Central memory CD4-positive, alpha-beta T cell (primary cell): Measurements from ENCODE around the gene RAD51B.
"Not testable (repeated sequence)": the region's sequence is repeated elsewhere in the genome, so short reads cannot be mapped to it uniquely, and the experiment has no call there.

Source experiments
- DNase-seq: peaks from one replicate; pipeline ENCODE4 v3.0.0; 2022
- total RNA-seq, 3 experiments: gene quantifications; one replicate each; lab custom pipeline; 2026; lab: John Stamatoyannopoulos, UW

Gene RAD51B
- total RNA-seq = 5.0 to 21.8 (median 11.2) reads per million in 3 experiments

DNA sequence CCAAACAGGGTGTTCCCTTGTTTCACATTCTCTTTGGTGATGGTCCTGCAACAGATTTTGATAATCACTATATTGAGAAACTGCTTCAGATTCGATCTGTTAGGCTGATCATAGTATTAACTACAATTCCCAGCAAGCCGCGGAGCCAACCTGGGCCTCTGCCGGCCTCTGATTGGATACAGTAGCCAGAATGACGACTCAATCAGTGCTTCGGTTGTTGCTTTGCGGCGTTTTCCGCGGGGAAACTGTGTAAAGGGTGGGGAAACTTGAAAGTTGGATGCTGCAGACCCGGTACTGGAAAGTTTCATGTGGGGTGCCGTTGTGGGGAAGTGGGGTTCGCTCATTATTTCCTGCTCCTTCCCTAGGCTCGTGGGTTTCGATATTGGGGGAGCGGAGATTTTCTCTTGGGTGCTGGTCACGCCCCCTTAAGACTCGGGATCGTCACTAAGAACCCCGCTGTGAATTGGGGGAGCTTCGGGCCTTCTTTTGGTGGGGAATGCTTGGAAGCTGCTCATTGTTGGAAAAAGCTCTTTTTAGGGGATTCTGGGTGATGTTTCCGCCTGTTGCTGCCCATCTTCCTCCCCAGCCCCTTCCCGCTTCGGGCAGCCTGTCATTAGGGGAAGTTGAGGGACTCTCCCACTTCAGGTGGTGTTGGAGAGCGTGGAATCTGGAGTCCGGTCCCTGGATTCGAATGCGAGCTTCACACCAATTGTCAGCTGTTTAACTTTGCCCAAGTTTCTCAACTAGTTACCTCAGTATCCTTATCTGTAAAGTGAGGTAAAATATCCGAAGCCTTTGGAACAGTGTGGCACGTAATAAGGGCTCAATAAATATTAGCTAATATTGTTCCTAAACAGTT lies at the start of gene RAD51B:
Gene RAD51B, plus strand, starts transcription at position 217 of the 859 bp plus-strand sequence.
- peak; percentile 83 for DNase-seq

DNA sequence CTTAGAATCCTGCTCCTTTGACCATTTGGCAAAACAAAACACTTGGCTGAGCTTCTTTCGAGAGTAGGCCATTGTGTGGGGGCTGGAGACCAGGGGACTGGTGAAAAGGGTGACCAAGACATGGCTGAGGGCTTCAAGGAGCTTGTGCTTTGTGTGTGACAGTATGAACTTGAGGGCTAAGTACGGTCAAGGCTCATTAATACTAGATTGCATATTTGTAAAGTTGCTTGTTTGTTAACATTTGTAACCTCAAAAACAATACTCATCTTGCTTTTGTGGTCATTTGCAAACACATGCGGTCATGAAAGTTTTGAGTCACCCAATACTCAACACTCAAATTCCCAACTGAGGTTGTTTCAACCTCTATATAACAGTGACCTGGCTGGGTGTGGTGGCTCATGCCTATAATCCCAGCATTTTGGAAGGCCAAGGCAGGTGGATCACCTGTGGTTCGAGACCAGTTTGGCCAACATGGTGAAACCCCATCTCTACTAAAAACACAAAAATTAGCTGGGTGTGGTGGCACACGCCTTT lies 45.7 kb upstream of the RAD51B start:
- no peak for DNase-seq

DNA sequence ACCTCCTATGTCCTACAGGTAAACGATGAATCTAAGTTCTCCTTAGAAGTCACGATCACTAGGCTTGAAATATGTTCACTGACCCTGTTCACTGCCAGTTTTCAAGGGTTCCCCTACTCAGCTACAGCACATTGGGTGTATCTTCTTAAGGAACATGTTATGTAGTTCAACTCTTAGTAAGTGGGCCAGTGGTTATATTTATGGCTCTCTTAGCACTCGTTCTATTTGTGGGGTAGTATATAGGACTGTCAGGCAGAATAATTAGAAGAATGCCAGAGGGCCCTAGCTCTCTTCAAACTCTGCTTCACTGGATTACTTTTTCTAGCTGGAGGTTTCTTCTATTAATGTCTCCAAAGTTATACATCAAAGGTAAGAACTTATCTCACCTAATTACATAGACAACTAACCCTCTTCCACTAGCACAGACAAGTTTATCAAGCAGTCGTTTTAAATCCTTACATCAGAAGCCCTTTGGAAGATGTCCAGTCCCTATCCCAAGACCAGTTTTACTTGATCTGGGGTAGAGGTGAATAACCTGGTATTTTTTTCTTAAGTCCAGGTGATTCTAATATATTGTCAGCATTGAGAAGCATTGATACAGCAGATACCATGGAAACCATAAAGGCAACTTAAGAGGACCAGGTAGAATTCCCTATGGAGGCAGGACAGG lies 42.8 kb upstream of the RAD51B start:
- no peak for DNase-seq

DNA sequence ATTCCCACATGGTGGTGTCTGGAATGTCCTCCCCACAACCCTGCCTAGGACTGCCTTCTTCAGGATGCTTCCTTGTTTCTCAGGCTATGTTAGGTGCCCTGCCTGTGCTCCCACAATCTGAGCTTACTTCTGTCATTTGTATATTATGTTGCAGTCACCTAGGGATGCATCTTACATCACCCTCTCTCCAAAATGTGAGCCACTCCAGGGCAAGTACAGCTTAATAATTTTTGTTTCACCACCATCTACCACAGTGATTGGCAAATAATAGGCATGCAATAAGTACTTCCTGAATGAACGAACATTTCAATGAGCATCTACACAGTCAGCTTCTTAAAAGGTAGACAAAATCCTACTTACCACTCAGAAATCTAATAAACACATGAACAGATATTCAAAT lies 40.8 kb upstream of the RAD51B start:
- DNase-seq = no peak

DNA sequence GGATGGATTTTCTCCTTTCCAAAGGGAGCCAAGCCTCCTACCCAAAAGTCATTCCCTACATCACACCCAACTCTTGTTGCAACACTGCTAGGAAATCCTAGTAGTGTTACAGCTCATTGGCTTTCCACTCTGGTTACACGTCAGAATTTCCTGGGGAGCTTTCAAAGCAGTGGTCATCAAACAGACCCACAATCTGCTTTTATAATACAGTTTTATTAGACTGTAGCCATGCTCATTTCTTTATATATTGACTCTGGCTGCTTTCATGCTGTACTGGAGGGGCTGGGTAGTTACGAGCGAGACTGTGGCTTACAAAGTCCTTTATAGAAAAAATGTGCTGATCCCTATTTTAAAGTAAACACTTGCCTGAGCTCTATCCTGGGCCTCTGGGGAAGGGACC lies 37.5 kb upstream of the RAD51B start:
- no peak for DNase-seq

DNA sequence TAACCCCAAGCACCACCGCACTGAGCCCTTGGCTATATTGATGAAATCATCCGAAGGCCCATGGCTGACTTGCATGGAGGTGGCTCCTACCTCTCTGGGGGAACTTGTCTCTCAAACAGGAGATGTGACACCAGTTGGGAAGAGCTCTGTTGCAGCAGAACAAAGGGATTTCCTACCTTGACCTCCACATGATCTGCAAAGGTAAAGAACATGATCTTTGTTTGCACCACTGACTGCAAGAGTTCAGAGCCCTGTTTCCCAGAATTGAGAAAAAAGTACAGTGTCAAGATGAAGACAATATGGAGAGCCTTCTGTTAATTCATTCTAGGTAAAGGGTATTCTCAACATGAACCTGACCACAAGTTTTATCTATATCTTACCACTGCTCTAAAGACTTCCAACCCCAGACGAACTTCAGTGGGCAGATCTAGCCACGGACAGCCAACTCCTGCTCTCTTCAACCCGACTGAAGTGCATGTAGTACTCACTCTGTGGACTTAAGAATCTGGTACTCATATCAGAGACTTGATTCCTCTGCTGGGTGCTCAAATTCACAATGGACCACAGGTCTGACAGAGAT lies 35.2 kb upstream of the RAD51B start:
- DNase-seq = no peak

DNA sequence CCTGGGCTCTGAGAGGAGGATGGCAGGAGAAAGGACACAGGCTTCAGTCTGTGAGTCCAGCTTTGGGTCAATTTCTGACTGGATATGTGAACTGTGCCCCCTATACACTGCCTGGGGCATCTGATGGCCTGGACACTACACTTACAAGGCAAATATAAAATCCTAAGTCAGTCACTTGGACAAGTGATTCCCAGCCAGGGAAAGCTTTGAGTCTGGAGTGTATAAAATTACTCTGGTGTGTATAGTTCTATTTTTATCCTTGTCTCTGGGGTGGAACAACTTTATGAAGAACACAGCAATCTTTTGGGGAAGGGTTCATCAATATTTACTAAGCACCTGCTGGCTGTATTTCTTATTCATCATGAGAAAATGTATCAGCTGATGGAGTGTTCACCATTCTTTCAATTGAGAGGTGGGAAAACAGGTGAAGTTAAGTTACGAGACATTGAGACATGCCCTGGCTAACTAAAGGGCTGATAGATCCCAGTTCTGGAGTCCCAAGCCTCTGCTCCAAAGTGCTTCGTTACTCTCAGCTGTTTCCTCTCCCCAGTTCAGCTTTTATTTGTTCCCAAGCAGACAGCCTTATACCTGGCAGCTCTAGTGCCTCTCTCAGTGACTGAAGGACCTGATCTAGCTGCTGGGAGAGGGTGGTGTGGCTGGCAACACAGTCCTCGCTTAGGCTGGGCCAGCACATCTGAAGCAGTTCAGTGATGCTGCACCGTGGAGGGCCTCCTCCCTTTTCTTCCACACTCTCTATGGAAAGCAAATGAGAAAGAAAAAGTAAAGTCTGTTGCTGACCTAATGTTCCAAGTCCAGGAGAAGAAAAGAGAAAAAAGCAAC lies 34.1 kb upstream of the RAD51B start:
- DNase-seq = no peak

DNA sequence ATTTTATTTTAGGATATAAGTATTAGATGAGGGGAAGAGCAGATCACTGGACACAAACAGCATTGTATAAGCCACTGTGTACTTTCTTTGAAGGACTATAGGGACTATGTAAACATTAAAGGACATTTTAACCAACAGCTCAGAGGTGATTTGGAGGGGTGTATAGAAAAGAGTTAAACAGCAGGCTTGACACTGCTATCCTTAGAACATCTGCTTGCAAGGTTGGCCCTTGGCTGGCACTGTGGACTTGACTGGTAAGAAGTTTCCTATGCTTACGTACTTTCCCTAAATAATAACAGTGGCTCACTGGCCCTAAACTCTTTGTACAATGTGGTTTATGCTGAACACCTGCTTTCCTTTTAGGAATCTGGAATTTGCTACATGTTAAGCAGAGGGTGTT lies 31.9 kb upstream of the RAD51B start:
- DNase-seq = no peak

DNA sequence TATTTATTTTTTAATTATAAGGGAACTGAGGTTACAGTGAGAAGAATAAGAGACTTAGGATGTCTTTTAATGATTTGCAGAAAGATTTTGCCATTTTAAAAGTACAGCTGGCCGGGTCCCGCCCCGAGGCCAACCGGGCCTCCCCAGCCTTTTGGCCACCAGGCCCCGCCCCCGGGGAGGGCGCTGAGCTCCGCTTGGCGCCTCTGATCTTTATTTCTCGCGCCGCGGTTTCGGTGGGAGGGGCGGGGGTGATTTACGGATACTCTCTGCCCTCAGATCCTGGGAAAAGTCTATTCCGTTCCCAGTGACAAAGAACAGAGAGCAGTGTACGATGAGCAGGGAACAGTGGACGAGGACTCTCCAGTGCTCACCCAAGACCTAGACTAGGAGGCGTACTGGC lies 20.8 kb upstream of the RAD51B start:
- no peak for DNase-seq

DNA sequence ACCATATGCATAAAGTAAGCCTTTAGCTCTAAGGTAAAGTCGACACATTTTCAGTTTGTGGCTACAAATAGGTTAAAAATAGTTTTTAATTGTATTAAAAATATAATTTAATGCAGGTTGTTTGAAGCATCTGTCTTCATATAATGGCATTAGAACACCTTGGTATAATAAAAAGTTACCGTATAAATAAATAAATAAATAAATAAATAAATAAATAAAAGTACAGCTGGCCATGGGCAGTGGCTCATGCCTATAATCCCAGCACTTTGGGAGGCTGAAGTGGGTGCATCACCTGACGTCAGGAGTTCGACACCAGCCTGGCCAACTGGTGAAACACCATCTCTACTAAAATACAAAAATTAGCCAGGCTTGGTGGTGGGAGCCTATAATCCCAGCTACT lies 18.8 kb upstream of the RAD51B start:
- no peak for DNase-seq

DNA sequence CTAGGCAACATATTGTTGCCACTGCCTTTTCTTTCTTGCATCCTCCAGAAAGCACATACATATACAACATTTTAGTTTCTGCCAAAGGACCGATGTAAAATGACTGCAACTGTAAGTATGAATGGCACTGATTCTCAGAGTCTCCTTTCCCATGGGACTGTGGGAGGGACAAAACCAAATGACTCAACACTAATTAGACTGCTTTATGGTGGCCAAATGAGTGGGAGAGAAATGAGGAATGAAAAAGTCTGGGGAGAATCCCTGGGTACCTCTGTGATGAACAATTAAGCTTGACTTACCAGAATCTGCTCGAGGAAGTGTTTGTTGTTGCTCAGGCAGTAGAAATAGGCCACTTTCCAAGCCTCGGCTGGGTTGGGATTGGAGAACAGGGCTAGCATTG lies 13.3 kb upstream of the RAD51B start:
- DNase-seq = no peak

DNA sequence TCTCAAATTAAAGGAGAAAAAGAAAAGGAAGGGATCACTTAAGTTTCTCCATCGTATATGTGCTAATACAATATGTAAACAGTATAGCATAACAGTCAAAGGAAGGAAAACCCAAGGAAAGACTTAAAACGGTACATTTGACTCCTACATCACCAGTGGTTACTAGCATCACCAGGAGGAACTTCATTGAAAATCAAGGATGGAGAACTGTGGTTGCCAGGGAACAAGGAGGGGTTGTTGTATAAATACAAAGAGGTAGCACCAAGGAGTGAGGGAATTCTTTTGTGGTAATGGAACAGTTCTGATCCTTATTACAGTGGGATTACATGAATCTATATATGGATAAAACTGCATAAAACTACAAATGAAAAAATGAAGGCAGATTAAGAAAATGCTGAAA lies 4.8 kb upstream of the RAD51B start:
- DNase-seq = no peak

DNA sequence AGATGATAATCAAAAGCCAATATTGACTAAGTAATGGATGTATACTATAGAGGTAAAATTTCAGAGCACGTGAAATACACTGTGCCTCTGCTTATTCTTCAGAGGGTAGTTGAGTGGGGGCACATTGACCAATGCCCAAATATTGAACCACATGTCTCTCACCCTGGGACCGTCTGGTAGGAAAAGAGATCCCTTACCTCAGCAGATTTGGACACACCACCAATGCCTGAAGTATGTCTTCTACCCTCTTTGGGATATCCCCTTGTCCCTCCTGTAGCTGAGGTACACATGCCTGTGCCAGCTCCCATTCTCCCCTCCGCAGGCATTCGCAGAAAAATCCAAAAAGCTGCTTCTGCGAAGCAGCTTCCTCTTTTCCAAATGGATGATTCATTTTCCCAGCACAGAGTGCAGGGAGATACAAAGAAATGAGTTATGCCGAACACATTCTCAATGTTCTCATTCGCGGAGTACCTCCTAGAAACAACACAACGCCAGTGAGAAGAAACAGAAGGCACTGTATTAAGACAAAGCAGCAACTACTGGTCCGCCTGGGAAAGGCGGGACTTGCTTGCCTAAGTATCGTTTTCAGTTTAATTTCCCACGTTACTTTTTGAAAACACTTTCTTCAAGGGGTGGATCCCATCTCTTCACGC lies 3.9 kb upstream of the RAD51B start:
- no peak for DNase-seq

DNA sequence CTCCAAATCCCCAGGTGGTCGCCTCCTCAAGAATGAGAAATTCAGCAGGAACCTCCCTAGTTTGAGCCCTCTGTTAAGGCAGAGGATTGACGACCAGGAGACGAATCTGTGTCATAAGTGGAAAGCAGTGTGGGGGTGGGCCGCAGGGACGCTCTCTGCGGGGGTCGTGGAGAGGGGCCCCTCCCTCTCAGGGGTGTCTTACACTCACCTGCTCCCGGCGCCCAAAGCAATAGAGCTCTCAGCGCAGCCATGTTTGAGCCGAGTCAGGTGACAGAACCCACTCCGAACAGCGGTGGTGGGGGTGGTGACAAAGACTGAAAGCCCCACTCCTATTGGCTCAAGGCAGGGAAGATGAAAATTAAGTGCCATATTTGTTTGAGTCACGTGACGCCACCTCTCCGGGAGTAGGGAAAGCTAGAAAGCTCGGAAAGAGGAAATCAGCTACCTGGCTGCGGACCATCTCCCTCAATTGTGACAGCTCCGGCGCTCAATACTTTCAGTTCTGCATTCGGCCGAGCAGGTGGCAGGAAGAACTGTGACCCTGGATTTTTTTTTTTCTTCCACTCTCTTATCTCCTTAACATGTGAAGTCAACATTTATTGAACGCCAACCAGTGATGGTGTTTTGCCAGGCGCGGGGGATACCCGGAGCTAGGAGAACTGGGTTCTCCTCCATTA lies 3.1 kb upstream of the RAD51B start, which contains the start of gene ZFYVE26:
Gene ZFYVE26, minus strand, starts transcription at position 265 of the 677 bp plus-strand sequence. CDS start 627 bp downstream, outside the sequence.
- peak; percentile 90 for DNase-seq

DNA sequence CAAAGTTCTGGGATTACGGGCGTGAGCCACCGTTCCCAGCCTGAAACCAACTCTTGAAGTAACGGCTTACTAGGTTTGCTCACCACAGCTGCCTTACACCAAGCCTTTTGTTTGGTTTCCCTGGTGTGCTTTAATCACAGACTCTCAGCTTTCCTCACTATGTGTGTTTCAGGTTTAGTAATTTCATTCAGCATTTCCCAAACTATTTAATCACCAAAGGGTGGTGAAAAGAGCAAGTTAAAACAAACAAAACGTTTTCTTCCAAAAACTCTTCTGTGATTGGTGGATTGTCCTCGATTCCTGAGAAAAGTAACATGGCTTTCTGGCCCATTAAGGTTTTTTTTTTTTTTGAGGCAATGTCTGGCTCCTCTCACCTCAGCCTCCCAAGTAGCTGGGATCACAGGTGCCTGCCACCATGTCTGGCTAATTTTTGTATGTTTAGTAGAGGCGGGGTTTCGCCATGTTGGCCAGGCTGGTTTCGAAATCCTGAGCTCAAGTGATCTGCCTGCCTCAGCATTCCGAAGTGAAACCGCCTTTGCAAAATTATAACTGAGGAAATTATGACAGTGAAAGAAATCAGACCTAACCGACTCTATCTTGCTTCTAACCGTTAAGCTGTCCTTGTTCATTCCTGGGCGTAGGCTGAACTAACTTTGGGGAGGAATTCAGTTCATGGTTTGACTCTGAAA lies 1.7 kb upstream of the RAD51B start:
- no peak for DNase-seq

DNA sequence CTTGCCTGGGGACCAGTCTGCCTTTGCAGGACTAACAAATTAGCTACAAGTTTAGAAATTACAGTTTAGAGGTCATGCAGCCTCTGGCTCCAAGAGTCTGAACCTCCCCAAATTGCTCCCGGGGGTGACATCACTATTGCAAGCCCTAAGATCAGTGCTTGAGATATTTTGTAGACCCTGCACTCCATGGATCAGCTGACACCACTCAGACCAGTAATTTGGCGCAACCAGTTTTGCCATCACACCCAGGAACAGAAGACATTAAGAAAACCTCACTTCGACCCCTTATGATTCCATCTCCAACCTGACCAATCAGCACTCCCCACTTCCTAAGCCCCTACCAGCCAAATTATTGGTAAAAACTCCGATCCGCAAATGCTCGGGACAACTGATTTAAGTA lies 1.1 kb upstream of the RAD51B start:
- not testable (repeated sequence) for DNase-seq

DNA sequence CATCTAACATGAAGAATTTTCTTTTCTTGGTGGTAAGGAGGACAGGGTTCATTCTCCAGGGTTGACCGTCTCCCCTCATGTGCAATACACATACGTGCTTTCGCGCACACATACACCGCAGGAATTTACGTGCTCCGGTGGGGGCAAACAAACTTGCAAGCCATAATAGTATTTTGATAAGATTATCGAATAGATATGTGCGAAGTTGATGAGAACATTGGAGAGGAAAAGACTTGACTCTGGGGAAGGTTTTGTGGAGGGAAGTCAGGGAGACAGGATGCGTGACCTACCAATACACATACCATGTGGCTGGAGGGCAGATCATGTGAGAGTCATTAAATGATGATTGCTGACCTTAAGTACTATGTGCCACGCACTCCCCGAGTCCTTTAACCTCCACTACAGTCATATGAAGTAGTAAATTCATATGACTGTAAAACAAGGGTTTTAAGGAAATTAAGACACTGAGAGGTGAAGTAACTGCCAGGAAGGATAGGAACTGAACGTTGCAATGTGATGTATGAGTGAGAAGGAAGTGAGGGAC lies 921 bp downstream of the RAD51B start:
- DNase-seq = no peak

DNA sequence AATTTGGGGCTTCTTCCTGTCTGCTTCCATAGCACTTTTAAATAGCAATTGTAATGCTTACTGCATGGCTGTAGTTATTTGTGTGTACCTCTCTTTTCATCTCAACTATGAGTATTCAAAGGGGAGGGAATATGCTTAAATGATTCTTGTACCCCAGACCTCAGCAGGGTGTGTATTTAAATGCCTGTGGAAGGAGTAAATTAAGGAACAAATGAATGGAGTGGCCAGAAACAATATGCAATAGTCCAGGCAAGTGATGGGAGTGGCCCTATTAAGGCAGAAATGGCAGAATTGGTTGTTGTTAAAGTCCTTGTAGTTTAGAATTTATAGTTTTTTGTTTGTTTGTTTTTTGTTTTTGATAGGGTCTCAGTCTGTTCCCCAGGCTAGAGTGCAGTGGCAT lies 1.5 kb downstream of the RAD51B start:
- no peak for DNase-seq

DNA sequence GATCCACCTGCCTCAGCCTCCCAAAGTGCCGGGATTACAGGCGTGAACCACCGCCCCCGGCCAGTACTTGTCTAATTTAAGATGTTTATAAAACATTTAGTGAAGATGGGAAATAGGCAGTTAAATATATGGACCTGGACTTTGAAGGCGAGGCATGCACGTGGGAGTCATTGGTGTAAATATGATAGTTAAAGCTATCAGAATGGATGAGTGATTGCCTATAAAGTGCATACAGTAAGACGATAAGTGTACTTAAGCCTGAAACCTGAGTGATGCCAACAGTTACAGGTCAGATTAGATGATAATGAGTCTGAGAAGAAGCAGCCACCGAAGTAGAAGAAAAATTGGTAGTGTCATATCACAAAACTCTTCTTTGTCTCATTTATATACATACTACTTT lies 11.5 kb downstream of the RAD51B start:
- DNase-seq = no peak

DNA sequence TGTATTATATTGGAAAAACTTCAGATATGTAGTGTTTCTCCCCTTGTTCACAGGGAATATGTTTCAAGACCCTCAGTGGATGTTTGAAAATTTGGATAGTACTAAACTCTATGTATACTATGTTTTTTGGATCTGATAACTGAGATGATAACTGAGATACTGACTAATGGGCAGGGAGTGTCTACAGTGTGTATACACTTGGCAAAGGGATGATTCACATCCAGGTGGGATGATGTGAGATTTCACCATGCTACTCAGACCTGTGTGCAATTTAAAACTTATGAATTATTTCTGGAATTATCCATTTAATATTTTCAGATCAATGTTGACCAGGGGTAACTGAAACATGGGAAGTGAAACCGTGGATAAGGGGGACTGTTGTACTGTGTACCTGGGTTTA lies 13.8 kb downstream of the RAD51B start:
- DNase-seq = no peak
